Calu3 (cell line): ENCODE results near the gene CRB3. TPM values are rescaled to one million over a fixed set of nuclear protein-coding genes. Genes with fewer than 3 reads are reported as not detected.

ENCODE experiments used
- BruUV-seq: library from RNA; stranded (reverse); fragments of 400-500 nt; replicated peaks from 2 replicates; lab custom pipeline; 2021; lab: Mats Ljungman, UMichigan
- CTCF ChIA-PET: fragments of 300-600 bp; sonication (Branson Sonifier 250); formaldehyde crosslinking; loops from one replicate; lab custom pipeline; 2022; ENCODE audit warnings: antibody characterized with exemption; lab: Charles Lee
- DNase-seq: peaks from one replicate; pipeline ENCODE4 v3.0.0; 2022
- H3K27ac Mint-ChIP-seq: one replicate; pipeline ENCODE4 v1.8.0; 2022; ENCODE audit warnings: mixed read lengths; ENCODE audit not compliant: unreplicated experiment
- H3K27me3 Mint-ChIP-seq: one replicate; pipeline ENCODE4 v1.8.0; 2022; ENCODE audit warnings: mixed read lengths; ENCODE audit not compliant: unreplicated experiment
- H3K36me3 Mint-ChIP-seq: one replicate; pipeline ENCODE4 v1.8.0; 2022; ENCODE audit warnings: mild to moderate bottlenecking, moderate library complexity, mixed read lengths; ENCODE audit not compliant: insufficient read depth, unreplicated experiment
- H3K4me1 Mint-ChIP-seq: one replicate; pipeline ENCODE4 v1.8.0; 2022; ENCODE audit warnings: mild to moderate bottlenecking, low read depth, mixed read lengths; ENCODE audit not compliant: unreplicated experiment
- H3K4me3 Mint-ChIP-seq: one replicate; pipeline ENCODE4 v1.8.0; 2022; ENCODE audit warnings: mild to moderate bottlenecking, low read depth, moderate library complexity, mixed read lengths; ENCODE audit not compliant: unreplicated experiment
- H3K9me3 Mint-ChIP-seq: one replicate; pipeline ENCODE4 v1.8.0; 2022; ENCODE audit warnings: low read depth, mixed read lengths; ENCODE audit not compliant: unreplicated experiment
- intact Hi-C: fragments of 100-400 bp; cut with micrococcal nuclease; formaldehyde crosslinking; loops from one replicate; pipeline ENCODE4 v1.10.0; 2022; ENCODE audit not compliant: unreplicated experiment
- total RNA-seq: library from RNA; stranded (reverse); gene quantifications from 2 replicates; pipeline ENCODE4 v1.2.3, GENCODE V29; 2022
- TF ChIP-seq, protein P1 (sequence below): fragments of 200-600 bp; IDR thresholded peaks from one replicate; pipeline ENCODE4 v1.8.0; 2022; ENCODE audit warnings: antibody characterized with exemption; ENCODE audit not compliant: unreplicated experiment

Gene CRB3
- total RNA-seq, 1 experiment from 2014 or later: 47.6 TPM

DNA sequence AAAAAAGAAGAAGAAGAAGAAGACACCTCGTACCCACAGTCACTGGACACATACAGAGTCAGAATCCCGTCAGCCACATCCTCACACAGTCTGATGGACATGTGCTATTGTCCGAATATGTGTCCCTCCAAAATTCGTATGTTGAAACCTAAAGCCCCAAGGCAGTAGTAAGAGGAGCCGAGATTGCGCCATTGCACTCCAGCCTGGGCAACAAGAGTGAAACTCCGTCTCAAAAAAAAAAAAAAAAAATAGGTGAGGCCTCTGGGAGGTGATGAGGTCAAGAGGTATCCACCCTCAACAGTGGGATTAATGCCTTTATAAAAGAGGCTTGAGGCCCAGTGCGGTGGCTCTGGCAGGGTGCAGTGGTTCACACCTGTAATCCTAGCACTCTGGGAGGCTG, 20.2 kb downstream of the CRB3 start:
- Mint-ChIP-seq H3K4me1 (no peaks in the 10 kb centered on the region), H3K4me3 (no peak overlapping the region)

DNA sequence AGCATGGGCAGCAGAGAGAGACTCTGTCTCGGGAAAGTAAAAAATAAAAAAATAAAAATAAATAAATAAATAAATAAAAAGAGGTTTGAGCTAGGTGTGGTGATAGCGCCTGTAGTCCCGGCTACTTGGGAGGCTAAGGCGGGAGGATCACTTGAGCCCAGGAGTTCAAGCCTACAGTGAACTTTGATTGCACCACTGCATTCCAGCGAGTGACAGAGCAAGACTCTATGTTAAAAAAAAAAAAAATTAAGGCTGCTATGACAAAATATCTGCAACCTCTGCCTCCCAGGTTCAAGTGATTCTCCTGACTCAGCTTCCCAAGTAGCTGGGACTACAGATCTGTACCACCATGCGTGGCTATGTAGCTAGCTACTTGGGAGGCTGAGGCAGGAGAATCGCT, 20.8 kb downstream of the CRB3 start:
- H3K4me3 Mint-ChIP-seq: no peak overlapping the region
- H3K27ac Mint-ChIP-seq: no peak overlapping the region
- H3K27me3 Mint-ChIP-seq: peaks cover 18% of the 10 kb centered on the region
- CTCF ChIA-PET: no interaction called here
- no TSS peak for BruUV-seq
- H3K9me3 Mint-ChIP-seq: no peaks in the 10 kb centered on the region
- TF ChIP-seq, protein P1, sequence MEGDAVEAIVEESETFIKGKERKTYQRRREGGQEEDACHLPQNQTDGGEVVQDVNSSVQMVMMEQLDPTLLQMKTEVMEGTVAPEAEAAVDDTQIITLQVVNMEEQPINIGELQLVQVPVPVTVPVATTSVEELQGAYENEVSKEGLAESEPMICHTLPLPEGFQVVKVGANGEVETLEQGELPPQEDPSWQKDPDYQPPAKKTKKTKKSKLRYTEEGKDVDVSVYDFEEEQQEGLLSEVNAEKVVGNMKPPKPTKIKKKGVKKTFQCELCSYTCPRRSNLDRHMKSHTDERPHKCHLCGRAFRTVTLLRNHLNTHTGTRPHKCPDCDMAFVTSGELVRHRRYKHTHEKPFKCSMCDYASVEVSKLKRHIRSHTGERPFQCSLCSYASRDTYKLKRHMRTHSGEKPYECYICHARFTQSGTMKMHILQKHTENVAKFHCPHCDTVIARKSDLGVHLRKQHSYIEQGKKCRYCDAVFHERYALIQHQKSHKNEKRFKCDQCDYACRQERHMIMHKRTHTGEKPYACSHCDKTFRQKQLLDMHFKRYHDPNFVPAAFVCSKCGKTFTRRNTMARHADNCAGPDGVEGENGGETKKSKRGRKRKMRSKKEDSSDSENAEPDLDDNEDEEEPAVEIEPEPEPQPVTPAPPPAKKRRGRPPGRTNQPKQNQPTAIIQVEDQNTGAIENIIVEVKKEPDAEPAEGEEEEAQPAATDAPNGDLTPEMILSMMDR: no peak
- intact Hi-C loops: no loop called here
- no peaks in the 10 kb centered on the region for H3K36me3 Mint-ChIP-seq
- DNase-seq: no peak
- H3K4me1 Mint-ChIP-seq: no peaks in the 10 kb centered on the region

More for the DNA sequence above, 20.2 kb downstream of the CRB3 start:
- Mint-ChIP-seq H3K27ac (no peak overlapping the region), H3K27me3 (peaks cover 18% of the 10 kb centered on the region), H3K36me3 (no peaks in the 10 kb centered on the region), H3K9me3 (no peaks in the 10 kb centered on the region)
- no TSS peak for BruUV-seq
- DNase-seq: no peak
- TF ChIP-seq, protein P1: no peak
- CTCF ChIA-PET: no interaction called here
- intact Hi-C loops: no loop called here

DNA sequence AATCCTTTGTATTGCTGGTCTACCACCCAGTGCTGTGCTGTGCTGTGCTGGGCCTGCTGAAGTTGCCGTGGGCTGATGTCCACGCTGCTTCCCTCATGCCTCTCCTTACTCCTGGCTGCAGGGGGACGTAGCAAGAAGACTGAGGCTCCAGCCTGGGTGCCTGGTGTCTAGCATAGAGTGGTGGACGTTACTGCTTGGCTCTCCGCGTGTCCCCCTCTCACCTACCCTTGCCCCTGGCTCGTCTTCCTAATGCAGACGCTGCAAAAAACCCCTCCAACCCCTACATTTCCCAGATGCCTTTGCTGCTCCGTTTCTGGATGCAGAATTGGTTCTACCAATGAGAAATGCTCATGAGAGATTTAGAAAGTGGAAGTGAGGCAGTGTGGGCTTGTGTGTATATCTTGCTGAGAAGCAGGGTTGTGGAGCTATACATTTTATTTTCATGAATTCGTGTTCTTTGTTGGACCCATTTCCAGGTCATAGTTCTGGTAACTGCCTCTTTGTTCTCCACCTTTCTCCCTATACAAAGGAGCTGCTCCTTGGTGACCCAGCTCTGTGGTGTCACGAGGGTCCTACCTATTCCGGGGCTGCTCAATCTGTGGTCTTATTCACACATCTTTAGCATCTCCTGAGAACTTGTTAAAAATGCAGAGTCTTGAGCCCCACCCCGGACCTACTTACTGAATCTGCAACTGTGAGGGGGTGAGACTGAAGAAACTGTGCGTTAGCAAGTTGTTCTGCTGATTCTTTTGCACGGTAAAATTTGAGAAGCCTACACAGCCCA, 25.4 kb downstream of the CRB3 start:
- TF ChIP-seq, protein P1: no peak
- no TSS peak for BruUV-seq
- H3K27ac Mint-ChIP-seq: no peak overlapping the region
- peaks cover 16% of the 10 kb centered on the region for H3K27me3 Mint-ChIP-seq
- CTCF ChIA-PET: no interaction called here
- no peaks in the 10 kb centered on the region for H3K36me3 Mint-ChIP-seq
- H3K4me1 Mint-ChIP-seq: no peaks in the 10 kb centered on the region
- intact Hi-C loops: no loop called here
- H3K4me3 Mint-ChIP-seq: no peak overlapping the region
- DNase-seq: no peak
- peaks cover 3% of the 10 kb centered on the region for H3K9me3 Mint-ChIP-seq

DNA sequence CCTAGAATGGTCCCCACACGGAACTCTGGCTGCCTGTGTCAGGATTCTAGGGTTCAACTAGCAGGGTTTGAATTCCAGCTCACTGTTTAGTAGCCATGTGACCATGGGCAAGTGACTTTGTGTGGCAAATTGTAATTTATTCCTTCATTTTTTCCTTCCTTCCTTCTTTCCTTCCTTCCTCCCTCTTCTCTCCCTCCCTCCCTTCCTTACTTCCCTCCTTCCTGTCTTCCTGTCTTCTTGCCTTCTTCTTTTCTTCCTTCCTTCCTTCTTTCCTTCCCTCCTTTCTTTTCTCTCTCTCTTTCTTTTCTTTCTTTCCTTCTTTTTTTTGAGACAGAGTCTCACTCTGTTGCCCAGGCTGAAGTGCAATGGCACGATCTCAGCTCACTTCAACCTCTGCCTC, 26.1 kb downstream of the CRB3 start:
- Mint-ChIP-seq H3K27me3 (peaks cover 16% of the 10 kb centered on the region), H3K27ac (no peak overlapping the region), H3K4me3 (no peak overlapping the region), H3K4me1 (no peaks in the 10 kb centered on the region), H3K9me3 (peaks cover 3% of the 10 kb centered on the region), H3K36me3 (no peaks in the 10 kb centered on the region)
- no TSS peak for BruUV-seq
- TF ChIP-seq, protein P1: no peak
- intact Hi-C loops: no loop called here
- CTCF ChIA-PET: interaction anchor here (1.3 kb wide), 1 partner anchor 9 kb away, joined by 3 read pairs; no protein-coding TSS in a partner anchor
- DNase-seq: no peak
